ENCODE measurements around the gene MYH2.

The MYH2 gene

DNA sequence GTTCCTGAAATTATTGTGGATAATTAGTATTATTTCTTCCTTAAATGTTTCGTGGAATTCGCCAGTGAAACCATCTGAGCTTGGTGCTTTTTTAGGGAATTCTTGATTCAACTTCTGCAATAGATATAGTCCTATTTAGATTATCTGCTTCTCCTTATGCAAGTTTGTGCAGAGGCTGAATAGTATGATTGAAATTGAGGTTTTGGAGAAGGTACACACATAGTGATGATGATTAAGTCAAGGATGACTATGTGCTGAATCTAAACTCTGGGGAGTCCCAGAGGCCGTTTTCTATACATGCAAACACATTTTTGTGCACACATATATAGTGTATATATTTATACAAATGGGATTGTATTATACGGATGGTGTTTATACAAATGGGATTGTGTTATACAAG, 74.9 kb downstream of the MYH2 start:
- no peaks in the 10 kb centered on the region for H3K36me3 Mint-ChIP-seq
- H3K27ac Mint-ChIP-seq = no peak overlapping the region
- CTCF ChIA-PET = no interaction called here
- no peaks in the 10 kb centered on the region for H3K9me3 Mint-ChIP-seq
- no peak overlapping the region for H3K4me3 Mint-ChIP-seq
- H3K4me1 Mint-ChIP-seq = no peaks in the 10 kb centered on the region
- no peaks in the 10 kb centered on the region for H3K27me3 Mint-ChIP-seq
- DNase-seq = no peak

DNA sequence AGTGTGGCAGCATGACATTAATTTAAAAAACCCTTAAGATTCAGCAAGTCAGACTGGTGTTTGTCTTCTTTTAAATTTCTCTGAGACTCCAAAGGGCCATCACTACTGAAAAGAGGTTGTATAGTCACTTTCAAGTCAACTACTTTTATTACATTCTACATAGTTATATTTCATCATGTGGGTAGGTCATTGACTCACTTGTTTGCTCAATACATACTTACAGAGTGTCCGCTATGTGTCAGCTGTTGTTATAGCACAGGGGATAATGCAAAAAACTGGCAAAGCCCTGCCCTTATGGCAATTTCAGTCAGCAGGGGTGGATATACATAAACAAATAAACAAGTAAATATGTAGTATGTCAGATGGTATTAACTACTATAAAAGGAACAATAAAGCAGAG, 77.6 kb downstream of the MYH2 start:
- CTCF ChIA-PET = no interaction called here
- Mint-ChIP-seq H3K27ac (no peak overlapping the region), H3K36me3 (no peaks in the 10 kb centered on the region), H3K9me3 (no peaks in the 10 kb centered on the region), H3K4me3 (no peak overlapping the region), H3K27me3 (no peaks in the 10 kb centered on the region), H3K4me1 (no peaks in the 10 kb centered on the region)
- no peak for DNase-seq
